Stimulated activated CD8-positive, alpha-beta memory T cell treated with anti-CD3 and anti-CD28 coated beads, Interleukin-12 subunit alpha, Interleukin-12 subunit beta, amount 100 ng/mL, for 4 hours (primary cell): ENCODE data around the gene PKP2.

ENCODE experiments used
- DNase-seq: peaks from one replicate; pipeline ENCODE4 v3.0.0-alpha.2; 2020; ENCODE audit warnings: low read depth

Gene PKP2

GRCh38 chr12:32809196-32809595, 87.4 kb downstream of the PKP2 start:
- no peak for DNase-seq

- no peak for DNase-seq
Measured at GRCh38 chr12:32804301-32804700, 92.3 kb downstream of the PKP2 start.

- no peak for DNase-seq
Measured at GRCh38 chr12:32801269-32801980, 95.2 kb downstream of the PKP2 start.

- no peak for DNase-seq
Measured at GRCh38 chr12:32794281-32794680, 102.3 kb downstream of the PKP2 start.

- DNase-seq, result no peak
Measured at GRCh38 chr12:32789916-32790315, 106.7 kb downstream of the PKP2 start.

- DNase-seq, result no peak
Measured at GRCh38 chr12:32789446-32789845, 107.1 kb downstream of the PKP2 start.

GRCh38 chr12:32788405-32788804, 108.2 kb downstream of the PKP2 start:
- no peak for DNase-seq

- DNase-seq, result no peak
Measured at GRCh38 chr12:32785557-32785956, 111.0 kb downstream of the PKP2 start.

- no peak for DNase-seq
Measured at GRCh38 chr12:32783029-32783428, 113.5 kb downstream of the PKP2 start.

GRCh38 chr12:32780071-32780470, 116.5 kb downstream of the PKP2 start:
- no peak for DNase-seq

GRCh38 chr12:32777691-32778175, 118.8 kb downstream of the PKP2 start:
- no peak for DNase-seq

GRCh38 chr12:32777159-32777558, 119.4 kb downstream of the PKP2 start:
- no peak for DNase-seq

GRCh38 chr12:32776258-32776657, 120.3 kb downstream of the PKP2 start:
- DNase-seq, result no peak

- DNase-seq, result no peak
Measured at GRCh38 chr12:32773691-32774090, 122.9 kb downstream of the PKP2 start.

- no peak for DNase-seq
Measured at GRCh38 chr12:32770141-32770540, 126.4 kb downstream of the PKP2 start.

GRCh38 chr12:32768518-32768917, 128.1 kb downstream of the PKP2 start:
- no peak for DNase-seq

- DNase-seq, result no peak
Measured at GRCh38 chr12:32765906-32766305, 130.7 kb downstream of the PKP2 start.

- DNase-seq, result no peak
Measured at GRCh38 chr12:32761716-32762115, 134.9 kb downstream of the PKP2 start.

- no peak for DNase-seq
Measured at GRCh38 chr12:32757157-32757556, 139.4 kb downstream of the PKP2 start.

- DNase-seq, result no peak
Measured at GRCh38 chr12:32756476-32757066, 140.0 kb downstream of the PKP2 start.

- DNase-seq, result peak; percentile 75
Measured at GRCh38 chr12:32755654-32756475, 140.7 kb downstream of the PKP2 start, which contains the start of gene YARS2. TSS of gene YARS2 (minus strand) at chr12:32755897. CDS start at chr12:32755874, 23 bp downstream.

GRCh38 chr12:32755051-32755653, 141.4 kb downstream of the PKP2 start:
- DNase-seq, result peak; percentile 45
